GM23338 (cell line): ENCODE measurements around the gene CNTNAP2. TPM values are rescaled to one million over a fixed set of nuclear protein-coding genes. Genes with fewer than 3 reads are reported as not detected.

Experiments used
- ATAC-seq: fragments of 200-7000 bp; cut with Tn5 transposase; 3 replicates; pipeline ENCODE4 v1.9.1; 2020
- DNase-seq: peaks from one replicate; pipeline ENCODE4 v3.0.0-alpha.2; 2015; ENCODE audit warnings: low spot score
- H2AFZ ChIP-seq: fragments of 200-600 bp; sonication (generic); 2 replicates; pipeline ENCODE4 v1.8.0; 2016; ENCODE audit warnings: antibody characterized with exemption, mild to moderate bottlenecking, moderate library complexity
- H3F3A ChIP-seq: fragments of 200-600 bp; sonication (generic); replicated peaks from 2 replicates; pipeline ENCODE4 v1.8.0; 2017; ENCODE audit warnings: antibody characterized with exemption, mixed run types, low read depth
- H3K27ac ChIP-seq: fragments of 200-600 bp; sonication (generic); 2 replicates; pipeline ENCODE4 v1.6.1; 2016; ENCODE audit warnings: low read depth
- H3K27me3 ChIP-seq: fragments of 200-600 bp; sonication (generic); 2 replicates; pipeline ENCODE4 v1.8.0; 2016; ENCODE audit warnings: mild to moderate bottlenecking, mixed run types, moderate library complexity; ENCODE audit not compliant: insufficient read depth
- H3K36me3 ChIP-seq: fragments of 200-600 bp; sonication (generic); 2 replicates; pipeline ENCODE4 v1.8.0; 2016; ENCODE audit warnings: mild to moderate bottlenecking; ENCODE audit not compliant: insufficient read depth
- H3K4me1 ChIP-seq: fragments of 200-600 bp; sonication (generic); 2 replicates; pipeline ENCODE4 v1.8.0; 2016; ENCODE audit warnings: mild to moderate bottlenecking, moderate library complexity; ENCODE audit not compliant: insufficient read depth
- H3K4me2 ChIP-seq: fragments of 200-600 bp; sonication (generic); 2 replicates; pipeline ENCODE4 v1.7.1; 2017; ENCODE audit warnings: mixed run types
- H3K4me3 ChIP-seq: fragments of 200-600 bp; sonication (generic); 2 replicates; pipeline ENCODE4 v1.6.1; 2016; ENCODE audit warnings: mixed run types
- H3K79me2 ChIP-seq: fragments of 200-600 bp; sonication (generic); replicated peaks from 2 replicates; pipeline ENCODE4 v1.8.0; 2017; ENCODE audit warnings: mild to moderate bottlenecking; ENCODE audit not compliant: insufficient read depth
- H3K9me2 ChIP-seq: fragments of 200-600 bp; sonication (generic); 2 replicates; pipeline ENCODE4 v1.8.0; 2017; ENCODE audit not compliant: insufficient read depth
- H4K20me1 ChIP-seq: fragments of 200-600 bp; sonication (generic); replicated peaks from 2 replicates; pipeline ENCODE4 v1.8.0; 2017; ENCODE audit warnings: mild to moderate bottlenecking; ENCODE audit not compliant: insufficient read depth
- H3K27ac Mint-ChIP-seq: 2 replicates; pipeline ENCODE4 v1.8.0; 2020; ENCODE audit warnings: inconsistent platforms, mild to moderate bottlenecking, moderate library complexity, mixed read lengths
- H3K27me3 Mint-ChIP-seq: 3 replicates; pipeline ENCODE4 v1.8.0; 2022; ENCODE audit warnings: low read depth, mild to moderate bottlenecking, moderate library complexity, mixed read lengths, inconsistent platforms; ENCODE audit not compliant: insufficient read depth, poor library complexity
- H3K36me3 Mint-ChIP-seq: 3 replicates; pipeline ENCODE4 v1.8.0; 2021; ENCODE audit warnings: low read depth, mild to moderate bottlenecking, inconsistent platforms, moderate library complexity, mixed read lengths
- H3K4me1 Mint-ChIP-seq: 3 replicates; pipeline ENCODE4 v1.8.0; 2020; ENCODE audit warnings: mild to moderate bottlenecking, inconsistent platforms, mixed read lengths
- H3K4me3 Mint-ChIP-seq: 3 replicates; pipeline ENCODE4 v1.8.0; 2021; ENCODE audit warnings: moderate library complexity, mild to moderate bottlenecking, inconsistent platforms, mixed read lengths
- H3K9me3 Mint-ChIP-seq: 3 replicates; pipeline ENCODE4 v1.8.0; 2020; ENCODE audit warnings: moderate library complexity, mild to moderate bottlenecking, inconsistent platforms, mixed read lengths
- CREB1 ChIP-seq: fragments of 250-450 bp; sonication (Bioruptor Pico); IDR thresholded peaks from 2 replicates; pipeline ENCODE4 v1.5.0; 2020; ENCODE audit warnings: low read depth, mild to moderate bottlenecking, moderate library complexity
- EZH2 ChIP-seq: fragments of 200-600 bp; sonication (generic); IDR thresholded peaks from one replicate; pipeline ENCODE4 v1.8.0; 2017; ENCODE audit warnings: antibody characterized with exemption, mild to moderate bottlenecking, low read depth; ENCODE audit not compliant: unreplicated experiment
- EZH2phosphoT487 ChIP-seq: fragments of 200-600 bp; sonication (generic); IDR thresholded peaks from one replicate; pipeline ENCODE4 v1.8.1; 2018; ENCODE audit warnings: antibody characterized with exemption; ENCODE audit not compliant: unreplicated experiment
- JUNB ChIP-seq: IDR thresholded peaks from one replicate; pipeline ENCODE4 v1.6.1; 2016; ENCODE audit warnings: antibody characterized with exemption; ENCODE audit not compliant: unreplicated experiment
- NANOG ChIP-seq: IDR thresholded peaks from 2 replicates; pipeline ENCODE4 v1.6.1; 2016; ENCODE audit warnings: antibody characterized with exemption, borderline replicate concordance
- POLR2AphosphoS5 ChIP-seq: IDR thresholded peaks from 2 replicates; pipeline ENCODE4 v1.6.1; 2016; ENCODE audit warnings: antibody characterized with exemption, low read depth
- STAT1 ChIP-seq: IDR thresholded peaks from one replicate; pipeline ENCODE4 v1.6.1; 2016; ENCODE audit warnings: antibody characterized with exemption; ENCODE audit not compliant: unreplicated experiment
- ZNF114 ChIP-seq: fragments of 250-450 bp; sonication (Bioruptor Pico); IDR thresholded peaks from 2 replicates; pipeline ENCODE4 v1.5.0; 2020; ENCODE audit warnings: mild to moderate bottlenecking, moderate library complexity
- ZNF331 ChIP-seq: fragments of 250-450 bp; sonication (Bioruptor Pico); IDR thresholded peaks from 2 replicates; pipeline ENCODE4 v1.5.0; 2020; ENCODE audit warnings: low read depth, mild to moderate bottlenecking, moderate library complexity
- polyA plus RNA-seq: library from polyadenylated mRNA; unstranded; fragments of >200 nt; fragmentation: Nextera tagmentation; extraction: Ambion mirVana; gene quantifications from 2 replicates; pipeline ENCODE4 v1.2.1, GENCODE V29; 2016
- total RNA-seq: library from RNA; depleted of rRNA; stranded (reverse); fragments of >200 nt; shearing (Covaris generic); gene quantifications from 2 replicates; pipeline ENCODE4 v1.2.3, GENCODE V29; 2014
- TF ChIP-seq, protein P1 (sequence below): fragments of 250-450 bp; sonication (Bioruptor Pico); IDR thresholded peaks from 2 replicates; pipeline ENCODE4 v1.5.0; 2020; ENCODE audit warnings: mild to moderate bottlenecking, moderate library complexity
- TF ChIP-seq, protein P2 (sequence below): IDR thresholded peaks from one replicate; pipeline ENCODE4 v1.6.1; 2018; ENCODE audit warnings: antibody characterized with exemption; ENCODE audit not compliant: unreplicated experiment
- TF ChIP-seq, protein P3 (sequence below), 2 experiments: fragments of 200-600 bp in 1 of 2; sonication (generic) in 1 of 2; conservative IDR thresholded peaks; 2 replicates each; pipeline versions ENCODE4 v1.5.1 to v1.6.1; 2016 to 2017; ENCODE audit warnings: antibody characterized with exemption in 2 of 2, low read depth in 2 of 2, mild to moderate bottlenecking in 2 of 2, moderate library complexity in 1 of 2
- TF ChIP-seq, protein P4 (sequence below): IDR thresholded peaks from 2 replicates; pipeline ENCODE4 v1.6.1; 2016; ENCODE audit warnings: antibody characterized with exemption

The CNTNAP2 gene
- total and polyA plus RNA-seq, 2 experiments from 2014 or later = 38.2 to 61.3 TPM

DNA sequence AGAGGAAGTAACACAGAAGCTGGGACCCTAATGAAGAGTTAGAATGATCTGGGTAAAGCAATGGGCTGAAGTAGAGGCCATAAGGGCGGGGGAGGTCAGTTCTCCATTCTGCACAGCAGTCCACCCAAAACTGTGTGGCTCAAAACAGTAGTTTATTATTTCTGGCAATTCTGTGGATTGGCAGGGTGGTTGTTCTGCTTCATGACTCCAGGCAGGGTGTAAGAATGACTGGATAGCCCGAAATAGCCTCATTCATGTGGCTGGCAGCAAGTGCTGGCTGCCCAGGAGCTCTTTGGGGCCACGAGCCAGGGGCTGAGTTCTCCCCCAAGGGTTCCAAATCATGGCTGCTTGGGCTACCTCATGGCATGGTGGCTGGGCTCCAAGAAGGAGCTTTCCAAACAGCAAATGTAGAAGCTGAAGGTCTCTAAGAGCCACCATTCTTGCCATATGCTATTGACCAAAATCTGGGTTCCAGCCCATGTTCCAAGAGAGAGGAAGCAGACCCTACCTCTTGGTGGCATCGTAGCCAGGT, 2158.8 kb downstream of the CNTNAP2 start:
- H3K36me3 ChIP-seq = no peaks in the 10 kb centered on the region
- 0 out of 2 replicates have a peak, but pooled peaks cover 7% of the 10 kb centered on the region for H3K9me2 ChIP-seq
- no peak overlapping the region for H3K4me3 Mint-ChIP-seq
- no peaks in the 10 kb centered on the region for H3K4me1 ChIP-seq
- no peaks in the 10 kb centered on the region for H3K36me3 Mint-ChIP-seq
- DNase-seq (no peak), ATAC-seq (no peak)
- H3K27me3 Mint-ChIP-seq = peaks cover 3% of the 10 kb centered on the region
- H3K4me3 ChIP-seq = no peak overlapping the region
- H3F3A ChIP-seq = no peaks in the 10 kb centered on the region
- no peak overlapping the region for H3K27ac ChIP-seq
- no peaks in the 10 kb centered on the region for H3K9me3 Mint-ChIP-seq
- H3K4me1 Mint-ChIP-seq = no peaks in the 10 kb centered on the region; the same call in 2 of the 3 replicates
- H3K27ac Mint-ChIP-seq = no peak overlapping the region
- H2AFZ ChIP-seq = no peak overlapping the region
- H3K79me2 ChIP-seq = no peaks in the 10 kb centered on the region
- H4K20me1 ChIP-seq = no peaks in the 10 kb centered on the region
- TF ChIP-seq ZNF114 = no peak
- TF ChIP-seq, protein P1, sequence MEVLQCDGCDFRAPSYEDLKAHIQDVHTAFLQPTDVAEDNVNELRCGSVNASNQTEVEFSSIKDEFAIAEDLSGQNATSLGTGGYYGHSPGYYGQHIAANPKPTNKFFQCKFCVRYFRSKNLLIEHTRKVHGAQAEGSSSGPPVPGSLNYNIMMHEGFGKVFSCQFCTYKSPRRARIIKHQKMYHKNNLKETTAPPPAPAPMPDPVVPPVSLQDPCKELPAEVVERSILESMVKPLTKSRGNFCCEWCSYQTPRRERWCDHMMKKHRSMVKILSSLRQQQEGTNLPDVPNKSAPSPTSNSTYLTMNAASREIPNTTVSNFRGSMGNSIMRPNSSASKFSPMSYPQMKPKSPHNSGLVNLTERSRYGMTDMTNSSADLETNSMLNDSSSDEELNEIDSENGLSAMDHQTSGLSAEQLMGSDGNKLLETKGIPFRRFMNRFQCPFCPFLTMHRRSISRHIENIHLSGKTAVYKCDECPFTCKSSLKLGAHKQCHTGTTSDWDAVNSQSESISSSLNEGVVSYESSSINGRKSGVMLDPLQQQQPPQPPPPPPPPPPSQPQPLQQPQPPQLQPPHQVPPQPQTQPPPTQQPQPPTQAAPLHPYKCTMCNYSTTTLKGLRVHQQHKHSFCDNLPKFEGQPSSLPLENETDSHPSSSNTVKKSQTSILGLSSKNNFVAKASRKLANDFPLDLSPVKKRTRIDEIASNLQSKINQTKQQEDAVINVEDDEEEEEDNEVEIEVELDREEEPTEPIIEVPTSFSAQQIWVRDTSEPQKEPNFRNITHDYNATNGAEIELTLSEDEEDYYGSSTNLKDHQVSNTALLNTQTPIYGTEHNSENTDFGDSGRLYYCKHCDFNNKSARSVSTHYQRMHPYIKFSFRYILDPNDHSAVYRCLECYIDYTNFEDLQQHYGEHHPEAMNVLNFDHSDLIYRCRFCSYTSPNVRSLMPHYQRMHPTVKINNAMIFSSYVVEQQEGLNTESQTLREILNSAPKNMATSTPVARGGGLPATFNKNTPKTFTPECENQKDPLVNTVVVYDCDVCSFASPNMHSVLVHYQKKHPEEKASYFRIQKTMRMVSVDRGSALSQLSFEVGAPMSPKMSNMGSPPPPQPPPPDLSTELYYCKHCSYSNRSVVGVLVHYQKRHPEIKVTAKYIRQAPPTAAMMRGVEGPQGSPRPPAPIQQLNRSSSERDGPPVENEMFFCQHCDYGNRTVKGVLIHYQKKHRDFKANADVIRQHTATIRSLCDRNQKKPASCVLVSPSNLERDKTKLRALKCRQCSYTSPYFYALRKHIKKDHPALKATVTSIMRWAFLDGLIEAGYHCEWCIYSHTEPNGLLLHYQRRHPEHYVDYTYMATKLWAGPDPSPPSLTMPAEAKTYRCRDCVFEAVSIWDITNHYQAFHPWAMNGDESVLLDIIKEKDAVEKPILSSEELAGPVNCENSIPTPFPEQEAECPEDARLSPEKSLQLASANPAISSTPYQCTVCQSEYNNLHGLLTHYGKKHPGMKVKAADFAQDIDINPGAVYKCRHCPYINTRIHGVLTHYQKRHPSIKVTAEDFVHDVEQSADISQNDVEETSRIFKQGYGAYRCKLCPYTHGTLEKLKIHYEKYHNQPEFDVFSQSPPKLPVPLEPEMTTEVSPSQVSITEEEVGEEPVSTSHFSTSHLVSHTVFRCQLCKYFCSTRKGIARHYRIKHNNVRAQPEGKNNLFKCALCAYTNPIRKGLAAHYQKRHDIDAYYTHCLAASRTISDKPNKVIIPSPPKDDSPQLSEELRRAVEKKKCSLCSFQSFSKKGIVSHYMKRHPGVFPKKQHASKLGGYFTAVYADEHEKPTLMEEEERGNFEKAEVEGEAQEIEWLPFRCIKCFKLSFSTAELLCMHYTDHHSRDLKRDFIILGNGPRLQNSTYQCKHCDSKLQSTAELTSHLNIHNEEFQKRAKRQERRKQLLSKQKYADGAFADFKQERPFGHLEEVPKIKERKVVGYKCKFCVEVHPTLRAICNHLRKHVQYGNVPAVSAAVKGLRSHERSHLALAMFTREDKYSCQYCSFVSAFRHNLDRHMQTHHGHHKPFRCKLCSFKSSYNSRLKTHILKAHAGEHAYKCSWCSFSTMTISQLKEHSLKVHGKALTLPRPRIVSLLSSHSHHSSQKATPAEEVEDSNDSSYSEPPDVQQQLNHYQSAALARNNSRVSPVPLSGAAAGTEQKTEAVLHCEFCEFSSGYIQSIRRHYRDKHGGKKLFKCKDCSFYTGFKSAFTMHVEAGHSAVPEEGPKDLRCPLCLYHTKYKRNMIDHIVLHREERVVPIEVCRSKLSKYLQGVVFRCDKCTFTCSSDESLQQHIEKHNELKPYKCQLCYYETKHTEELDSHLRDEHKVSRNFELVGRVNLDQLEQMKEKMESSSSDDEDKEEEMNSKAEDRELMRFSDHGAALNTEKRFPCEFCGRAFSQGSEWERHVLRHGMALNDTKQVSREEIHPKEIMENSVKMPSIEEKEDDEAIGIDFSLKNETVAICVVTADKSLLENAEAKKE (CRISPR knock-in tag) = no peak
- no peak for TF ChIP-seq STAT1
- TF ChIP-seq, protein P2, sequence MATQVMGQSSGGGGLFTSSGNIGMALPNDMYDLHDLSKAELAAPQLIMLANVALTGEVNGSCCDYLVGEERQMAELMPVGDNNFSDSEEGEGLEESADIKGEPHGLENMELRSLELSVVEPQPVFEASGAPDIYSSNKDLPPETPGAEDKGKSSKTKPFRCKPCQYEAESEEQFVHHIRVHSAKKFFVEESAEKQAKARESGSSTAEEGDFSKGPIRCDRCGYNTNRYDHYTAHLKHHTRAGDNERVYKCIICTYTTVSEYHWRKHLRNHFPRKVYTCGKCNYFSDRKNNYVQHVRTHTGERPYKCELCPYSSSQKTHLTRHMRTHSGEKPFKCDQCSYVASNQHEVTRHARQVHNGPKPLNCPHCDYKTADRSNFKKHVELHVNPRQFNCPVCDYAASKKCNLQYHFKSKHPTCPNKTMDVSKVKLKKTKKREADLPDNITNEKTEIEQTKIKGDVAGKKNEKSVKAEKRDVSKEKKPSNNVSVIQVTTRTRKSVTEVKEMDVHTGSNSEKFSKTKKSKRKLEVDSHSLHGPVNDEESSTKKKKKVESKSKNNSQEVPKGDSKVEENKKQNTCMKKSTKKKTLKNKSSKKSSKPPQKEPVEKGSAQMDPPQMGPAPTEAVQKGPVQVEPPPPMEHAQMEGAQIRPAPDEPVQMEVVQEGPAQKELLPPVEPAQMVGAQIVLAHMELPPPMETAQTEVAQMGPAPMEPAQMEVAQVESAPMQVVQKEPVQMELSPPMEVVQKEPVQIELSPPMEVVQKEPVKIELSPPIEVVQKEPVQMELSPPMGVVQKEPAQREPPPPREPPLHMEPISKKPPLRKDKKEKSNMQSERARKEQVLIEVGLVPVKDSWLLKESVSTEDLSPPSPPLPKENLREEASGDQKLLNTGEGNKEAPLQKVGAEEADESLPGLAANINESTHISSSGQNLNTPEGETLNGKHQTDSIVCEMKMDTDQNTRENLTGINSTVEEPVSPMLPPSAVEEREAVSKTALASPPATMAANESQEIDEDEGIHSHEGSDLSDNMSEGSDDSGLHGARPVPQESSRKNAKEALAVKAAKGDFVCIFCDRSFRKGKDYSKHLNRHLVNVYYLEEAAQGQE = no peak
- TF ChIP-seq ZNF331 (CRISPR knock-in tag) = no peak
- TF ChIP-seq EZH2phosphoT487 = no peak
- TF ChIP-seq POLR2AphosphoS5 = no peak
- no peak for TF ChIP-seq CREB1 (CRISPR knock-in tag)
- TF ChIP-seq EZH2 = no peak
- TF ChIP-seq, protein P3, sequence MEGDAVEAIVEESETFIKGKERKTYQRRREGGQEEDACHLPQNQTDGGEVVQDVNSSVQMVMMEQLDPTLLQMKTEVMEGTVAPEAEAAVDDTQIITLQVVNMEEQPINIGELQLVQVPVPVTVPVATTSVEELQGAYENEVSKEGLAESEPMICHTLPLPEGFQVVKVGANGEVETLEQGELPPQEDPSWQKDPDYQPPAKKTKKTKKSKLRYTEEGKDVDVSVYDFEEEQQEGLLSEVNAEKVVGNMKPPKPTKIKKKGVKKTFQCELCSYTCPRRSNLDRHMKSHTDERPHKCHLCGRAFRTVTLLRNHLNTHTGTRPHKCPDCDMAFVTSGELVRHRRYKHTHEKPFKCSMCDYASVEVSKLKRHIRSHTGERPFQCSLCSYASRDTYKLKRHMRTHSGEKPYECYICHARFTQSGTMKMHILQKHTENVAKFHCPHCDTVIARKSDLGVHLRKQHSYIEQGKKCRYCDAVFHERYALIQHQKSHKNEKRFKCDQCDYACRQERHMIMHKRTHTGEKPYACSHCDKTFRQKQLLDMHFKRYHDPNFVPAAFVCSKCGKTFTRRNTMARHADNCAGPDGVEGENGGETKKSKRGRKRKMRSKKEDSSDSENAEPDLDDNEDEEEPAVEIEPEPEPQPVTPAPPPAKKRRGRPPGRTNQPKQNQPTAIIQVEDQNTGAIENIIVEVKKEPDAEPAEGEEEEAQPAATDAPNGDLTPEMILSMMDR (conservative IDR thresholded peaks at IDR 0.05; ENCODE audit: low read depth in 2 of 2) = no peak
- TF ChIP-seq NANOG = no peak
- no peak for TF ChIP-seq JUNB
- TF ChIP-seq, protein P4, sequence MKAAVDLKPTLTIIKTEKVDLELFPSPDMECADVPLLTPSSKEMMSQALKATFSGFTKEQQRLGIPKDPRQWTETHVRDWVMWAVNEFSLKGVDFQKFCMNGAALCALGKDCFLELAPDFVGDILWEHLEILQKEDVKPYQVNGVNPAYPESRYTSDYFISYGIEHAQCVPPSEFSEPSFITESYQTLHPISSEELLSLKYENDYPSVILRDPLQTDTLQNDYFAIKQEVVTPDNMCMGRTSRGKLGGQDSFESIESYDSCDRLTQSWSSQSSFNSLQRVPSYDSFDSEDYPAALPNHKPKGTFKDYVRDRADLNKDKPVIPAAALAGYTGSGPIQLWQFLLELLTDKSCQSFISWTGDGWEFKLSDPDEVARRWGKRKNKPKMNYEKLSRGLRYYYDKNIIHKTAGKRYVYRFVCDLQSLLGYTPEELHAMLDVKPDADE = no peak
- no peaks in the 10 kb centered on the region for H3K27me3 ChIP-seq
- no peak overlapping the region for H3K4me2 ChIP-seq
